LNCaP clone FGC (cell line): ENCODE data around the gene SRRM2.

Experiments used
- DNase-seq: peaks from one replicate; pipeline ENCODE4 v3.0.0-alpha.2; 2011; ENCODE audit warnings: low read depth
- H3K4me3 ChIP-seq: 2 replicates; pipeline ENCODE4 v1.5.1; 2011; ENCODE audit warnings: mild to moderate bottlenecking, low read depth, low read length, control low read depth
- TF ChIP-seq, protein P1 (sequence below): IDR thresholded peaks from 2 replicates; pipeline ENCODE4 v1.5.1; 2012; ENCODE audit warnings: mild to moderate bottlenecking; ENCODE audit not compliant: control insufficient read depth, insufficient read depth; ENCODE audit errors: extremely low read depth

The SRRM2 gene

GRCh38 chr16:2767140-2767731, 14.8 kb downstream of the SRRM2 start:
- TF ChIP-seq, protein P1, sequence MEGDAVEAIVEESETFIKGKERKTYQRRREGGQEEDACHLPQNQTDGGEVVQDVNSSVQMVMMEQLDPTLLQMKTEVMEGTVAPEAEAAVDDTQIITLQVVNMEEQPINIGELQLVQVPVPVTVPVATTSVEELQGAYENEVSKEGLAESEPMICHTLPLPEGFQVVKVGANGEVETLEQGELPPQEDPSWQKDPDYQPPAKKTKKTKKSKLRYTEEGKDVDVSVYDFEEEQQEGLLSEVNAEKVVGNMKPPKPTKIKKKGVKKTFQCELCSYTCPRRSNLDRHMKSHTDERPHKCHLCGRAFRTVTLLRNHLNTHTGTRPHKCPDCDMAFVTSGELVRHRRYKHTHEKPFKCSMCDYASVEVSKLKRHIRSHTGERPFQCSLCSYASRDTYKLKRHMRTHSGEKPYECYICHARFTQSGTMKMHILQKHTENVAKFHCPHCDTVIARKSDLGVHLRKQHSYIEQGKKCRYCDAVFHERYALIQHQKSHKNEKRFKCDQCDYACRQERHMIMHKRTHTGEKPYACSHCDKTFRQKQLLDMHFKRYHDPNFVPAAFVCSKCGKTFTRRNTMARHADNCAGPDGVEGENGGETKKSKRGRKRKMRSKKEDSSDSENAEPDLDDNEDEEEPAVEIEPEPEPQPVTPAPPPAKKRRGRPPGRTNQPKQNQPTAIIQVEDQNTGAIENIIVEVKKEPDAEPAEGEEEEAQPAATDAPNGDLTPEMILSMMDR: no peak
- no peak for DNase-seq
- no peak overlapping the region for H3K4me3 ChIP-seq

DNA sequence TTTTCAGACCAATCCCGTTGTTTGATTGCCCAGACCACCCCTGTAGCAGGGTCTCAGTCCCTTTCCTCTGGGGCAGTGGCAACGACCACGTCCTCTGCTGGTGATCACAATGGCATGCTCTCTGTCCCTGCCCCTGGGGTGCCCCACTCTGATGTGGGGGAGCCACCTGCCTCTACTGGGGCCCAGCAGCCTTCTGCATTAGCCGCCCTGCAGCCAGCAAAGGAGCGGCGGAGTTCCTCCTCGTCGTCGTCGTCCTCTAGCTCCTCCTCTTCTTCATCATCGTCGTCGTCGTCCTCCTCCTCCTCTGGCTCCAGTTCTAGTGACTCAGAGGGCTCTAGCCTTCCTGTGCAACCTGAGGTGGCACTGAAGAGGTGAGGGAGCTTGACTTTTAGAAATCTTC, 15.5 kb downstream of the SRRM2 start:
- DNase-seq: no peak
- TF ChIP-seq, protein P1: no peak
- H3K4me3 ChIP-seq: no peak overlapping the region

DNA sequence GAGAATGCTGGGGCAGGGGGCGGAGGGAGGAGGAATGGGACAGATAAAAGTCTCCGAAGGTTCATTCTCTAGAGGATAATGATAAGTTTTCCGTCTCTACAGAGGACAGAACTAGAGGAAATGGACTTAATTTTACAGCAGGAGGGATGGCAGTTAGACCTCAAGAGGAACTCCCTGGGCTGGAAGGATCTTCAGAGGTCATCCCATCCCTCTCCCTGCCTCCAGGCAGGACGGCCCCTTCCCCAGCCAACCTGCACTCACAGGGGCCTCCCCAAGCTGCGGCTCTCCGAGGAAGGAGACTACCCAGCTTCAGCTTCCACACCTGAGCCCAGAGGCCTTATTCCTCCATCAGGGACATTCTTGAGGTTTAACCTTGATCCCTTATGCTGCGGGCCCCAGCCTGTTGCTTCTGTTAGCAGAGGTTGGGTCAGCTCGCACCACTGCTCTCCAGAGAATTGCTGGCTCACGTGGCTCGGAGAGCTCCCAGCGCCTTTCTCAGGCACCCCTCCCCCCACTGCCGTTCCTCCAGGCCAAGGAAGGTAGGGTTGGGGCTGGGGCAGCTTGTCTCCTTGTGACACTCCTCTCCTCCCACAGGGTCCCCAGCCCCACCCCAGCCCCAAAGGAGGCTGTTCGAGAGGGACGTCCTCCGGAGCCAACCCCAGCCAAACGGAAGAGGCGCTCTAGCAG, 16.1 kb downstream of the SRRM2 start:
- no peak for DNase-seq
- TF ChIP-seq, protein P1: no peak
- no peak overlapping the region for H3K4me3 ChIP-seq

- TF ChIP-seq, protein P1: no peak
- H3K4me3 ChIP-seq: no peak overlapping the region
- no peak for DNase-seq
Observed at GRCh38 chr16:2769100-2769529, 16.7 kb downstream of the SRRM2 start.

DNA sequence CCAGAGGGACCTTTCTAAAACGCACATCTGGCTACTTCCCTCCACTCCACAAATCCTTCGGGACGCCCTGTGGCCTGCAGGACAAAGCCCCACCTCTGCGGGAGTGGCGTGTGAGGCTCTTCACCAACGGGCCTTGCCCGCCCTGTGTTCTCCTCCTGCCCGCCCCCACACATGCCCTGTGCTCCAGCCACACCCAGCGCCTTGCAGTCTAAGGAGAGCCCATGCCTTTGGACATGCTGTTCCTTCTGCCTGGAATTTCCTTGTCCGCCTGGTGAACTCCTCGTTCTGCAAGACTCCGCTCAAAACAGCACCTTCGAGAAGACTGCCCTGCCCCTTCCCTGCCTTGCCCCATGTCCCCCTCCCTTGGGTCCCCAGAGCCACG, 17.2 kb downstream of the SRRM2 start:
- DNase-seq: no peak
- H3K4me3 ChIP-seq: no peak overlapping the region
- TF ChIP-seq, protein P1: no peak

- no peak for DNase-seq
- H3K4me3 ChIP-seq: no peak overlapping the region
- TF ChIP-seq, protein P1: peak; percentile 24
Observed at GRCh38 chr16:2770057-2770951, 17.9 kb downstream of the SRRM2 start.
